HFF-Myc (cell line): ENCODE measurements around the gene DAGLB.

Experiments used
- DNase-seq: peaks from one replicate; pipeline ENCODE4 v3.0.0-alpha.2; 2011; ENCODE audit warnings: low read depth; ENCODE audit errors: extremely low read depth
- H3K4me3 ChIP-seq: replicated peaks from 2 replicates; pipeline ENCODE4 v1.5.1; 2011; ENCODE audit warnings: low read depth, mild to moderate bottlenecking, control low read depth, low read length
- TF ChIP-seq, protein P1 (sequence below): IDR thresholded peaks from 2 replicates; pipeline ENCODE4 v1.5.1; 2012; ENCODE audit warnings: mild to moderate bottlenecking, low read depth, low read length, control low read depth; ENCODE audit errors: missing control alignments

DAGLB gene

DNA sequence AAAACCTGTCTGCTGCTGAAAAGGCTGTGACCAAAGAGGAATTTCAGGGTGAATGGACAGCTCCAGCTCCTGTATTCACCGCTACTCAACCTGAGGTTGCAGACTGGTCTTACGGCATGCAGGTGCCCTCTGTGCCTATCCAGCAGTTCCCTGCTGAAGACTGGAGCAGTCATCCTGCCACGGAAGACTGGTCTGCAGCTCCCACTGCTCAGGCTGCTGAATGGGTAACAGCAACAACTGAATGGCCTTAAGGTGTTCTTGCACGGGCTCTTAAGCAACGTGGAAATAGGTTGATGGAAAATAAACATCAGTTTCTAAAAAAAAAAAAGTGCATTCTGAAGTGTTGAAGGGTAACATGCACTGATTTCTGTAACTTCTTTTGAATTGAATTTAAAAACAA lies 82.3 kb downstream of the DAGLB start:
- DNase-seq = no peak
- TF ChIP-seq, protein P1, sequence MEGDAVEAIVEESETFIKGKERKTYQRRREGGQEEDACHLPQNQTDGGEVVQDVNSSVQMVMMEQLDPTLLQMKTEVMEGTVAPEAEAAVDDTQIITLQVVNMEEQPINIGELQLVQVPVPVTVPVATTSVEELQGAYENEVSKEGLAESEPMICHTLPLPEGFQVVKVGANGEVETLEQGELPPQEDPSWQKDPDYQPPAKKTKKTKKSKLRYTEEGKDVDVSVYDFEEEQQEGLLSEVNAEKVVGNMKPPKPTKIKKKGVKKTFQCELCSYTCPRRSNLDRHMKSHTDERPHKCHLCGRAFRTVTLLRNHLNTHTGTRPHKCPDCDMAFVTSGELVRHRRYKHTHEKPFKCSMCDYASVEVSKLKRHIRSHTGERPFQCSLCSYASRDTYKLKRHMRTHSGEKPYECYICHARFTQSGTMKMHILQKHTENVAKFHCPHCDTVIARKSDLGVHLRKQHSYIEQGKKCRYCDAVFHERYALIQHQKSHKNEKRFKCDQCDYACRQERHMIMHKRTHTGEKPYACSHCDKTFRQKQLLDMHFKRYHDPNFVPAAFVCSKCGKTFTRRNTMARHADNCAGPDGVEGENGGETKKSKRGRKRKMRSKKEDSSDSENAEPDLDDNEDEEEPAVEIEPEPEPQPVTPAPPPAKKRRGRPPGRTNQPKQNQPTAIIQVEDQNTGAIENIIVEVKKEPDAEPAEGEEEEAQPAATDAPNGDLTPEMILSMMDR = no peak
- H3K4me3 ChIP-seq = no peak overlapping the region

DNA sequence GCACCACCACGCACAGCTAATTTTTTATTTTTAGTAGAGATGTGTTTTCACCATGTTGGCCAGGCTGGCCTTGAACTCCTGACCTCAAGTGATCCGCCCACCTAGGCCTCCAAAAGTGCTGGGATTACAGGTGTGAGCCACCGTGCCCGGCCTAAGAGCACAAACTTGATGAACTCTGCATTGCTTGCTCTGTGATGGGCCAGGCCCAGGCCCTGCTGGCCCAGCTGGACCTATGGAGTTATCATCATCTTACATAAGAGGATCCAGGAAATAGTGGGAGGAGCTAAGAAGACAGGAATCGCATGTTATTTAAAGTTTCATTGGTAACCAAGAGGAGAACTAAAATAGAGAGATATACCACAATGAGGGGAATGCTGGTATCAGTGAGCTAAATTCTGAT lies 86.9 kb downstream of the DAGLB start:
- TF ChIP-seq, protein P1 = no peak
- no peak overlapping the region for H3K4me3 ChIP-seq
- no peak for DNase-seq

DNA sequence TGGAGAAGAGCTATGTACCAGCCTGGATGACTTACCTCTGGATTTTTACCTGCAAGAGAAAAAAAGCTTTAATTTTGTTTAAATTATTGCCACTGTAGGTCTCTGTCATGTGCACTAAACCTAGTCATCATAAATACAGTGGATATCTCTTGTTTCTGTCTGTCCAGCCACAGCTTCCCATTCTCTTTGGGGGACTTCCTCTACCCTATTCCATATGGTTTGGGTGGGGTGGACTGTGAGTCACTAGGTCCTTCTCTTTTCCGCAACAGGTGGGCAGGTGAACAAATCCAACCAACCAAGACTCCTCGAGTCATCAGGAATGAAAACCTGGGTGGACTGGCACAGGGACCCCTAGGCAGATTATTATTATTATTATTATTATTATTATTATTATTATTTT lies 88.0 kb downstream of the DAGLB start:
- TF ChIP-seq, protein P1 = no peak
- DNase-seq = no peak
- no peak overlapping the region for H3K4me3 ChIP-seq
